HG03108 (cell line): ENCODE results near the gene YES1.
A peak's percentile ranks its signal among the peaks of the same experiment; 100 is the strongest.
"Not testable (repeated sequence)": the region's sequence is repeated elsewhere in the genome, so short reads cannot be mapped to it uniquely, and the experiment has no call there.

ENCODE experiments used
- ATAC-seq: cut with Tn5 transposase; IDR thresholded peaks from one replicate; pipeline ENCODE4 v1.9.1; 2021; ENCODE audit warnings: moderate library complexity; ENCODE audit not compliant: unreplicated experiment

The YES1 gene

DNA sequence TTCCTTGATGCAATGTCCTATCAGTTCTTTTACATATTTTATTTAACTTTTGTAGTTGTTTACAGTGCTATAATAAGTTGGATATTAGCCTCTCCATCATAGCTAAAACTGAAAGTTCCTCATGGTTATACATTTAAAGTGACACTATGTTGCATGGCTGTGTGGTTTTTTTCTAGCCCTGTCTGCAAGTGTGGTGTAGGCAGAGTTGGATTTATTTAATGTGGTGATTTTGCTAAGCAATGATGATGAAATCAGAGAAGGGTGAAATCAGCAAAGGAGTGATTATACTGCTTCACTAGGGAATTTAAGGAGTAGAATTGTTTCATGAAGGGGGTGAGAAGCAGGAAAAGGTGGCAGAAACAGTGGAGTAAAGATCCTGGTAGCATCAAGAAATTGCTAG lies 81.3 kb downstream of the YES1 start:
- ATAC-seq = no peak

GRCh38 chr18:730120-730519 lies 81.9 kb downstream of the YES1 start:
- not testable (repeated sequence) for ATAC-seq

DNA sequence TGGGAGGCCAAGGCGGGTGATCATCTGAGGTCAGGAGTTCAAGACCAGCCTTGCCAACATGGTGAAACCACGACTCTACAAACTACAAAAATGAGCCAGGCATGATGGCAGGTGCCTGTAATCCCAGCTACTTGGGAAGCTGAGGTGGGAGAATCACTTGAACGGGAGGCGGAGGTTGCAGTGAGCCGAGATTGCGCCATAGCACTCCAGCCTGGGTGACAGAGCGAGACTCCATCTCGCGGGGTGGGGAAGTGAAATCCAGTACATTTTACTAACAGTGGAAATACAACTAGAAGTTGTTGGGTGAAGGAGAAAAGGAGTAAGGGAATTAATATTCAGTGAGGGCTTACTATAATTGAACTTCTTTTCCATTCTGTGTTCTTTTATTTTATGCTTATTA lies 86.4 kb downstream of the YES1 start:
- no peak for ATAC-seq

DNA sequence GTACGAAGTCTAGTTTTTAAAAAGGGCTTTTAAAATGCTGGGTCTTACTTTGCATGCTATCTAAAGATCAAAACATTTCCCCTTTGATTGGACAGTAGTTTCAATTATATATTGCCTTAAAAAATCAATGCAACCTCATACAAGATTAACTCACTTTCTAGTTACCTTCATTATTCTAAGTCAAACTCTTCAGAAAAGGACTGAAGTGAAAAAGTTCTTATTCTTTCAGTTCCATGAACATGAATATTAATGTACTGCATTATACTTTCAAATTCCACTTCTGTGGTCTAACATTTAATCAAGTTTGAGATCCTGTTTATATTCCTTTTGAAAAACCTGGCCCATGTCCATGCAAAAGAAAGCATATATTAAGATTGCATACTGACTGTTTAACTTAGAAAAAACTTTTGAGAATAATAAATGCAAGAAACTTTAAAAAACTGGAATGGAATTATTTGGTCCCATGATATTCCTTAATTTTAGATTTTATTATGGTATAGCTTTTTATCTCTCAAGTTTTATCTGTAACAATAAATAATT lies 88.4 kb downstream of the YES1 start:
- ATAC-seq = no peak

GRCh38 chr18:717003-717402 lies 95.0 kb downstream of the YES1 start:
- no peak for ATAC-seq

GRCh38 chr18:715626-716025 lies 96.4 kb downstream of the YES1 start:
- ATAC-seq = no peak

- no peak for ATAC-seq
These were observed 98.9 kb downstream of the YES1 start for GRCh38 chr18:713135-713490.

DNA sequence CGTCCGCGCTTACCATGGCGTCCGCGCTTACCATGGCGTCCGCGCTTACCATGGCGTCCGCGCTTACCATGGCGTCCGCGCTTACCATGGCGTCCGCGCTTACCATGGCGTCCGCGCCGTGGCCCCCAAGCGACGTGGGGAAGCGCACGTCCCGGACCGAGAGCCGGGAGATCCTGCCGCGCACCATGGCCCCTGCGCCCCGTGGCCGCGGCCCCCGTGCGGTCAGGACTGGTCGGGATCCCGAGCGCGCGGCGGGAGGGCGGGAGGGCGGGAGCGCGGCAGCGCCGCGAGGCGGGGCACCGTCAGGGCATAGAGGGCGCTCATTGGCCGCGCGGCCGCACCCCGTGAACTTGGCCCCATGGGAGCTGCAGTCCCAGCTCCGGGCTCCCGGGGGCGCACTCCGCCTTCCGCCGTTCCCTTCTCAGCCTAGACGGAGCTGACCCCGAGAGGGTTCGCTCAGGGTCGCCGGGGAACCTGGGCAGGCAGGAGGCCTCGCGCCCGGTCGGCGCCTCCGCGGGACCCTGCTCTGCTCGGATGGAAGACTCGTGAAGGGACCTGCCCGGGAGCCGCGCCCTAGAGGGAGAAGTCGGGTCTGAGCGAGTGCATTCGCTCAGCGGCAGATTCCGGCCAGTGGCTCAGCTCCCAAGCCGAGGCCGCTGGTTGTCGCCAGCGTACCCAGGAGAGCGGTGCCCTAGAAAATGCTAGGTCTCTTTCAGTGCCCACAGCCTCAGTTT lies 99.5 kb downstream of the YES1 start, which contains the start of gene ENOSF1:
TSS of gene ENOSF1 (minus strand) at position 230 of the 734 bp plus-strand sequence. CDS start at position 187, 43 bp downstream.
- peak; percentile 85 for ATAC-seq

DNA sequence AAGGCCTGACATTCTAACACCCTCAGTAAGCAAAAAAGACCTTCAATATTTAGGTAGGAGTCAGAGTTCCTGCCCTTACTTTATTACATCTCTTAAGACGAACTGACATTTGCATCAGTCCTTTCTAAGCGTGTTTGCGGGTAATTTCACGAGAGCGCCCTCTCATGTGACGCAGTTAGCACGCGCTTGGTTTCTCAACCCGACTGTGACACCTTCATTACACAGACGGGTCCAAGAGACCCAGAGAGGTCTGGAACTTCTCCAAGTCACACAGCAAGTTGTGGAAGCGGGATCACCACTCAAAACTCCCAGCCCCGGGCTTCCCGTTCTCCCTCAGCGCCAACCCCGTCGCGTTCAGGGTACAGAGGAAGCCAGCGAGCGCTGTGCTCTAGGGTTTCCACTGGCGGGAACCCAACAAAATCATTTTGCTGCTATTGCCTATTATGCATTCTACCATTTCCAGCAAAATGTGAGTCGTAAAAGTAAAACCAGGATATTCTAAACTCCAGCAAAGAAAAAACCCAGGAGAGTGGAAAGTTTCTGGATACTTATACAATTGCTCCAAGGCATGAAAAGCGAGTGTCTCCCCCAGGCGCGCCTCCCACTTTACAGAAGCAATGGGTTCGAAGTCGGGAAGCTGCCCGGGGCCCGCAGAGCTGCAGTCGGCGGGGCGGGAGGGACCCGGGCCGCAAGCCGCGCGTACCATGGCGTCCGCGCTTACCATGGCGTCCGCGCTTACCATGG lies 100.2 kb downstream of the YES1 start:
- peak; percentile 58 for ATAC-seq

GRCh38 chr18:711310-711656 lies 100.8 kb downstream of the YES1 start:
- ATAC-seq = peak; percentile 5

DNA sequence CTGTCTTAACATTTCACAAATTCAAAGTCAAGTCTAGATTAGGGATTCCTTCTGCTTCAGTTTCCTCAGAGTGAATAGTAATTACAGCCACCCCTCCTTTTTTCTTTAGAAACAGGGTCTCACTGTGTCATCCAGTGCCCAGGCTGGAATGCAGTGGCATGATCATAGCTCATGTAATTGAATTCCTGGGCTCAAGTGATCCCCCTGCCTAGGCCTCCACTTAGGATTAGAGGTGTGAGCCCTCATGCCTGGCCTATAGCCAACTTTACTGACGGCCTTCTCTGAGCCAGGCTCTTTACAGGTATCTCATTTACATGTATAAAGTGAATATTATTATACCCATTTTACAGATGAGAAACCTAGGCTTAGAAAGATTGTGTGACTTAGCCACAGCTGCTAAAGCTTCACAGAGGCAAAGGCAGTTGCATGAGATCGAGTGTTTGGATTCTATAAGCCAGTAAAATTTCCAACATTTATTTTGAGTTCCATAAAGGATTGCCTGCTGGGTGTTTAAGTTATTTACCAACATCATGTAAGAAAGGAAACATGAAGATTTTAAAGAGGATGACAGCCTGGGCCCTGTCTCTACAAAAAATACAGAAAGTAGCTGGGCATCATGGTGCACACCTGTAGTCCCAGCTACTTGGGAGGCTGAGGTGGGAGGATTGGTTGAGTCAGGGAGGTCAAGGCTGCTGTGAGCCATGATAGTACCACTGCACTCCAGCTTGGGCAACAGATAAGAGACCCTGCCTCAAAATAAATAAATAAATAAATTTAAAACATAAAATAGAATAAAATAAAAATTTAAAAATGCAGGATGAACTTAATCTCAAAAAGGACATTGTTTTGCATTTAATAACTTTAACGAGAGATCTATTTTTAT lies 101.4 kb downstream of the YES1 start:
- ATAC-seq = no peak

- no peak for ATAC-seq
These were observed 102.3 kb downstream of the YES1 start for GRCh38 chr18:709771-710170.

GRCh38 chr18:708096-708495 lies 103.9 kb downstream of the YES1 start:
- no peak for ATAC-seq

DNA sequence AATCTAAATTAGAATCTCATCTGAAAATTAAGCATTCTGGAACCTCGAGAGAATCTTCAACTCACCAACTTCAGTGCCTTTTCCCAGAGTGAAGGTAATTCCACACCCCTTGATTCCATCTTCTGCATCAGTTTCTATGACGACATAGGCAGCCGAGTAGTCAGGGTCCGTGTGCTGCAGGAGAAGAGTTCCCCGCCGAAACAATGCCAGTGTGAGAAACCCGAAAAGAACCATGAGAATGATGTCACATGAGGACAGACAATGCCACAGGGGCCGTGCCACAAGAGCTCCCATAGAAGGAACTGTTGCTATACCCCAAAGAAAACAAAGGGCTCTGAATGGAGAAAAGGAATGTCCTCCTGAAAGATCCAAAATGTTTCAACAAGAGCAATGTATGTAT lies 105.6 kb downstream of the YES1 start:
- no peak for ATAC-seq

- no peak for ATAC-seq
These were observed 108.7 kb downstream of the YES1 start for GRCh38 chr18:703213-703967.

DNA sequence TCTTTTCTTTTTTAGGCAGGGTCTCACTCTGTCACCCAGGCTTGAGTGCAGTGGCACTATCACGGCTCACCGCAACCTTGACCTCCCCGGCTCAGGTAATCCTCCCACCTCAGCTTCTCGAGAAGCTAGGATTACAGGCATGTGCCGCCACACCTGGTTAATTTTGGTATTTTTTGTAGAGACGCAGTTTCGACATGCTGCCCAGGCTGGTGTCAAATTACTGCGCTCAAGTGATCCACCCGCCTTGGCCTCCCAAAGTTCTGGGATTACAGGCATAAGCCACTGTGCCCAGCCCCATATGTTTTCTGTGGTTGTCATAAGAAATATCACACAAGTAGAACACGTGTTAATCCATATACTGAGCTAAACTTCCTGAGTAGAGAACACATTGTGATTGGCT lies 114.2 kb downstream of the YES1 start:
- no peak for ATAC-seq

DNA sequence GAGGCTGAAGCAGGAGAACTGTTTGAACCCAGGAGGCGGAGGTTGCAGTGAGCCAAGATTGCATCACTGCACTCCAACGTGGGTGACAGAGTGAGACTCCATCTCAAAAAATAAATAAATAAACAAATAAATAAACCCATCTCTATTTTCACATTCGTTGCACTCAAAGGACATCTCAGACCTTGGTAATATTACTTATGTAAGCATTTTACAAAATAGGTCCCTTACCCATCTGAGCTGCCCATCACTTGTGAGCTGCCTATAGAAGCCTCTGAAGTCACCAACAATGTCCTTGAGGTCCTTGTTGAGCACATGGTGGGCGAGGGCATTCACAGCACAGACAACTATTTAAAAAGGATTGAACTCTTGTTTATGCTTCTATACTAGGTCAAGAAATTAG lies 115.0 kb downstream of the YES1 start:
- no peak for ATAC-seq

- ATAC-seq = no peak
These were observed 118.4 kb downstream of the YES1 start for GRCh38 chr18:693466-694187.

DNA sequence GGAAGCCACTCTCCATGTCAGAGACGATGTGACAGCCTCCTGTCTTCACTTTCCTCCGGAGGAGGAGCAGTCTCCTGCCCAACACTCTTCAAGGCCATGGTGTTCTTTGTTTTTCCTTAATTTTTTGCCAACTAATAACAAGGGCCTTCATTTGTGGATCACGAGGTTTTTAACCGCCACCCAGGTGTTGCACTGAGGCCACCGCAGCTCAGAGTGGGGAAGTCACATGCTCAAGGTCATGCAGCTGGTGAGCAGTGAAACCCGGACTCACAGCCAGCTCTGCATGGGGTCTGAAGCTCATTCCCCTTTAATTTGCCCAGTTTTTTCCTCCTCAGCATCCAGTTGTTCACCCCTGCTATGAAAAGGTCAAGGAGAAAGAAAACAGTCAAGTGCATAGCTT lies 119.2 kb downstream of the YES1 start:
- ATAC-seq = no peak

DNA sequence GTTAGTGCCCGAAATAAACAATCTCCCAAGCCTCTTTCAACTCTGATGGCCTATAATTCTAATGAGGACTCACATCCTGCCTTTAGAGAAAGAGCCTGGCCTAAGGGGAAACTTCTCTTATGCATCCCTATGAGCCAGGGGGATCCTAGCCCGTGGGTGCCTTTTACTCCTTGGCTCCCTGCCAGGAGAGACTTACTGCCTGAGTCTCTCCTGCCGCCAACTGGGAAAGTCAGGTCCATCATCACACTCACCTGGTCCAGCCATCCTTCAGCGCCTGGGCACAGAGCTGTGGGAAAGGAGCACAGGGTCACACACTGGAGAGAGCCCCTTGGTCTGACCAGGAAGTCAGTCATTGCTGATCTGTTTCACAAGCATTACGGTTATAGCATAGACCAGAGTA lies 123.7 kb downstream of the YES1 start:
- ATAC-seq = no peak
